ENCODE measurements around the gene CRNN. TPM values are rescaled to one million over a fixed set of nuclear protein-coding genes. Genes with fewer than 3 reads are reported as not detected.

The CRNN gene
- polyA plus RNA-seq, 3 donors: 0.36 to 5.0 TPM; not detected in 1

- H3K27ac ChIP-seq (ENCODE audit: low read depth, low read length): no peak overlapping the region
- WGBS, 3 donors: 58 to 84% (median 72%) methylated on average over 2 of the region's 2 CpGs
Observed at GRCh38 chr1:152436593-152437496, 22.8 kb upstream of the CRNN start.

GRCh38 chr1:152427458-152427857, 13.4 kb upstream of the CRNN start:
- WGBS, 3 donors: 56 to 67% (median 58%) methylated on average over 3 of the region's 3 CpGs
- no peak overlapping the region for H3K27ac ChIP-seq (ENCODE audit: low read depth, low read length)

DNA sequence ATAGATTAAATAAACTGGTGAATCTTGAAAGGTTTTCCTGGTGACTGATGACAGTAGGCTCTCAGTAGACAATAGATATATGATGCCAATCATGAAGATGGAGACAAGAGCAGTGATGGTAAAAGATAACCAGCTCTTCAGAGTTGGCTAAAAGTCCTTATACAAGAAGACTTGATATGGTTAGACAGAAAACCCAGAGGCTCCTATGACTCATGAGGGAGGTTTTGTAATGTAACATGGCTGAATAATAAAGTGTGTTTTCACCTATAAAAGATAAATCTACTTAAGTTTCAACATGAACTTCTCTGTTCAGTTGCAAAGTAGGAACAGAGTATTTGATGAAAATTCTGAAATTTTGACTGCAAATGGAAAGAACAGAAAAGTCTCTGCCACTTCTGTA, 12.7 kb upstream of the CRNN start:
- H3K27ac ChIP-seq (ENCODE audit: low read depth, low read length): no peak overlapping the region

DNA sequence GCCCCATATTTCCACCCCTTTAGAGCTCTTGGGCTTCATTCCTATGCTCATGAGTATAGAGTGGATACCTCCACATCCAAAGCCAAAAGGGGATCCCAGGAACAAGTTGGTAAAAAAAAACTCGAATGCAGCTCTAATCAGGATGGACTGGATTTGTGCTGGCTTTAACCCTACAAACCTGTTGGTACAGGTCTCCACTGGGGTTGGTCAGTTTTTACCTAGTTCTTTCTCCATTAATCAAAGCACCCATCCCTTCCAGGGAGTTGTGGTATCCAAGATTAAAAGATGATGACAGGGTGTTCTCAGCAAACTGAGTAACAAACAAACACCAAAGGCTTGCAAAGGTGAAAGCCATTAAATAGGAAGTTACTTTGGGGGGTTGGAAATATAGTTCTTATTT, 5.9 kb upstream of the CRNN start:
- WGBS, 3 donors: 33 to 51% (median 45%) methylated on average over 1 of the region's 1 CpG
- no peak overlapping the region for H3K27ac ChIP-seq (ENCODE audit: low read depth, low read length)

- H3K27ac ChIP-seq (ENCODE audit: low read depth, low read length): no peak overlapping the region
- 87 to 95% (median 93%) methylated on average over 3 of the region's 3 CpGs for WGBS, 3 donors
Observed at GRCh38 chr1:152415454-152416227, 1.6 kb upstream of the CRNN start.

DNA sequence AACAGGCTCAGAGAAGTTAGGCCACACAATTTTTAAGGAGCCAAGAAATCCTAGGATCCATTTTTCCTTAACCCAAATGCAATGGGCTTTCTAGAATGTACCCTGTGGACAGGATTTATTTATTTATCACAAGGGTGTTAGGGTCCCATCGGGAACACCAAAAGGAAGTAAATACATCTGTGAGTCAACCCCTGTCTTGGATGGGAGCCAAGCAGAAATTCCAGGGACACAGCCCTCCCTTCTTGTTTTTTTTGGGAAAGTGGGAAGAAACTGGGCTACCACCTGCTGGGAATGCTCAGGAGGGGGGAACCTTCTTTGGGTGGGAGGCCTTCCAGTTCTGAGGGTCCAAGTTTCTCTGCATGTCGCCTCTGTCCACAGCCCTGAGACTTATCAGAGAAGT, 1.3 kb downstream of the CRNN start:
- H3K27ac ChIP-seq (ENCODE audit: low read depth, low read length): no peak overlapping the region
- WGBS, 3 donors: 65 to 72% (median 67%) methylated on average over 2 of the region's 2 CpGs

DNA sequence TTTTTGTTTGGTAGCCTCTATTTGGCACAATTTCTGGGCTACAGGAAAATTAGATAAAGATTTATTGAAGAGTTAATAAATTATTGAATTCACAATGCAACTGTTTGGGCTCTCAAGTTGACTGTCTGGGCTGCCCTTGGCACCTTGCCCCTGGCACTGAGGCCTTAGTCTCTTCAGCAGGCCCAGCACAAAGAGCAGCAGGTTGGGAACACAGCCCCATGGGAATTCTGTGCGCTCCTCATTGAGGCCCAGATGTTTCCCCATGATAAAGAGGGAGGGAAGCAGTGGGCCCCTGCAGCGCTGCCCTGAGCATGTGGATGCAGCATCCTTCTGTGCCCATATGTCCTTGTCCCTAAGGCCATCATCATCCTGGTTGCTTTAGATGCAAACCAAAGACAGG, 2.9 kb downstream of the CRNN start:
- H3K27ac ChIP-seq (ENCODE audit: low read depth, low read length): no peak overlapping the region
- 42 to 57% (median 53%) methylated on average over 2 of the region's 2 CpGs for WGBS, 3 donors

DNA sequence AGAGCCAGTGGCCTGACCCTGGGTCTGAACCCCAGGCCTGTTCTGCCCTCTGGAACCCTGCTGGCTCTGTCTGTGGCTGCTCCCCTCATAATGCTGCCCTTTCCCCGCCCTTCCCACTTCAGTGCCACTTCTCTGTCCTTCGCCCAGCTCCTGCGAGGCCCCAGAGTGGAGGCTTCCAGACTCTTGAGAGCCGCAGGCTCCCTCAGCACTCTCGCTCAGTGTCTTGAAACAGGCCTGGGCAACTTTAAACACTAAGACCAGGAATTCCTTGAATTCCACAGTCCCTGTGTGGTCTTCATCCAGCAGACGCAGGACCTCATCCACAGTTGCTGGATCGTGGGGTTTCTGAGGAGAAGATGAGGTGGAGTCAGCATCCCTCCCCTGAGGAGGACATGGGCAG, 3.5 kb downstream of the CRNN start:
- WGBS, 3 donors: 55 to 67% (median 59%) methylated on average over 7 of the region's 7 CpGs
- no peak overlapping the region for H3K27ac ChIP-seq (ENCODE audit: low read depth, low read length)

DNA sequence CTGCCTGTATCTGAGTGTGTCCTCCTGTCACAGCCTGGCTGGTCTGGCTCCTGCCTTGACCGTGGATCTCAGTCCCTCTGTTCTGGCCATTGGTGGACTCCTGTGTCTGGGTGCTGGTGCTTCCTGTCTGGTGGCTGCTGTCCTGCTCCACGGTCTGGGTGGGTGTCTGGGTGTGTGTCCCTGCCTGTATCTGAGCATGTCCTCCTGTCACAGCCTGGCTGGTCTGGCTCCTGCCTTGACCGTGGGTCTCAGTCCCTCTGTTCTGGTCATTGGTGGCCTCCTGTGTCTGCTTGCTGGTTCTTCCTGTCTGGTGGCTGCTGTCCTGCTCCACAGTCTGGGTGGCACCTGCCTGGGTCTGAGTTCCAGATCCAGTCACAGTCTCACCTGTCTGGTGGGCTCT, 4.0 kb downstream of the CRNN start:
- no peak overlapping the region for H3K27ac ChIP-seq (ENCODE audit: low read depth, low read length)
- 76 to 91% (median 80%) methylated on average over 3 of the region's 3 CpGs for whole genome bisulfite sequencing, 3 donors

GRCh38 chr1:152408664-152409063, 5.4 kb downstream of the CRNN start:
- H3K27ac ChIP-seq (ENCODE audit: low read depth, low read length): no peak overlapping the region
- 88 to 93% (median 89%) methylated on average over 4 of the region's 4 CpGs for WGBS, 3 donors

- 23 to 51% (median 40%) methylated on average over 8 of the region's 8 CpGs for WGBS, 3 donors
Observed at GRCh38 chr1:152398812-152399698, 15.0 kb downstream of the CRNN start.

GRCh38 chr1:152397474-152397873, 16.6 kb downstream of the CRNN start:
- WGBS, 3 donors: 69 to 77% (median 74%) methylated on average over 5 of the region's 5 CpGs

More at GRCh38 chr1:152398812-152399698, 15.0 kb downstream of the CRNN start:
- H3K27ac ChIP-seq (ENCODE audit: low read depth, low read length): no peak overlapping the region

GRCh38 chr1:152394151-152394550, 19.9 kb downstream of the CRNN start:
- 22 to 50% (median 49%) methylated on average over 1 of the region's 1 CpG for WGBS, 3 donors
- no peak overlapping the region for H3K27ac ChIP-seq (ENCODE audit: low read depth, low read length)

More at GRCh38 chr1:152397474-152397873, 16.6 kb downstream of the CRNN start:
- H3K27ac ChIP-seq (ENCODE audit: low read depth, low read length): no peak overlapping the region

DNA sequence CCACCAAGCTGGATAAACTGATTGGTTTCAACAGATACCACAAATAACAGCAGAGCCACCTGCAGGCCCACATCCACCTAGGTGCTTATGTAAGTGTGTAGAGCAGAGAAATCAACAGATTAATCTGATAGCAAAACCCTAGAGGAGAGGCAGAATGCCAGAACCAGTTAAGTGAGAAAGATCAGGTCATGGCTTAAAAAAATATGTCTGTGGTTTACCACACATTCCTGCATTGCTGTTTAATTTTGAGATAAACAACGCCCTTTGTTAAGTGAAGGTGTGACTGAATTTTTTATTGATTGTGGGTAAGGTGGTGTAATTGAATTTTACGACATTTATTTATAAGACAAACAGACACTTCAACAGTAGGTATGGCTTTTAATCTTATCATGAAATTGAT, 21.2 kb downstream of the CRNN start:
- WGBS, 3 donors: 31 to 56% (median 47%) methylated on average over 2 of the region's 2 CpGs
- no peak overlapping the region for H3K27ac ChIP-seq (ENCODE audit: low read depth, low read length)

- no peak overlapping the region for H3K27ac ChIP-seq (ENCODE audit: low read depth, low read length)
- WGBS, 3 donors: 61 to 74% (median 62%) methylated on average over 4 of the region's 4 CpGs
Observed at GRCh38 chr1:152388889-152389288, 25.2 kb downstream of the CRNN start.

- 84 to 88% (median 88%) methylated on average over 2 of the region's 2 CpGs for WGBS, 3 donors
- no peak overlapping the region for H3K27ac ChIP-seq (ENCODE audit: low read depth, low read length)
Observed at GRCh38 chr1:152386940-152387339, 27.1 kb downstream of the CRNN start.

GRCh38 chr1:152380932-152381331, 33.1 kb downstream of the CRNN start:
- no peak overlapping the region for H3K27ac ChIP-seq (ENCODE audit: low read depth, low read length)
- WGBS, 3 donors: 69 to 77% (median 70%) methylated on average over 16 of the region's 16 CpGs

DNA sequence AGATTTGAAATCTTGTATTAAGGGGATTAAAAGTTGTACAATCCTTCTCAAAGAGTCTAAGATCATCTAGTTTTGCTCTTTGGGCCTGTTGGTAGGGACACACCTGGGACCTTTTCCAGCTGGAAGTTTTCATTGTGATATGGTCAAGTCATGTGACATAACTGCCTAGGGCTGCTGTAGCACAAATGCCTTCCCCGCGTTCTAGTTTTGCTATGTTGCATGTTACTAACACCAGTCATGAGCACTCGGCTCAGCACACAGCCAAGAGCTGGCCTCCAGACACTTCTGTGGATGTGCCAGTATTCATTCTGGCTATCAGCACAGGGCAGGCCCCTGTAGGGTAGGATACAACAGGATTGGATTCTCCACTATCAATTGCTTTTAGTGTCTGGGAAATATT, 39.6 kb downstream of the CRNN start:
- WGBS, 3 donors: 43 to 75% (median 75%) methylated on average over 3 of the region's 3 CpGs
- no peak overlapping the region for H3K27ac ChIP-seq (ENCODE audit: low read depth, low read length)

DNA sequence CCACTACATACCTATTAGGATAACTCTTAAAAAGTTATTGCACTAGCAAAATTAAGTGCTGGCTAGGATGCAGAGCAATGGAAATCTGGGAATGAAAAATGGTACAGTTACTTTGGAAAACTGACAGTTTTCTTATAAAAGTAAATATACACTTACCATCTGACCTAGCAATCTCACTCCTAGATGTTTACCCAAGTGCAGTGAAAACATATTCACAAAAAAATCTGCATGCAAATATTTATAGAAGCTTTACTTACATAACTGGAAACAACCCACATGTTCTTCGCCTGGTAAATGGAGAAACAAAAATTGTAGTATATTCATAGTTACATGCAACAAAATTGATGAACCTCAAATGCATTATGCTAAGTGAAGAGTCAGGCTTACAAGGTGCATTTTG, 41.4 kb downstream of the CRNN start:
- no peak overlapping the region for H3K27ac ChIP-seq (ENCODE audit: low read depth, low read length)
- 43 to 86% (median 75%) methylated on average over 1 of the region's 1 CpG for WGBS, 3 donors
